GM18951 (cell line): Measurements from ENCODE around the gene CD44.
"Not testable (repeated sequence)": the region's sequence is repeated elsewhere in the genome, so short reads cannot be mapped to it uniquely, and the experiment has no call there.

ENCODE experiments used
- POLR2A ChIP-seq: IDR thresholded peaks from 4 replicates; pipeline ENCODE4 v1.6.1; 2011; ENCODE audit warnings: mild to moderate bottlenecking; ENCODE audit not compliant: insufficient read length, insufficient read depth; ENCODE audit errors: extremely low read depth
- in situ Hi-C: fragments of 300-500 bp; cut with MboI; formaldehyde crosslinking; loops from one replicate; pipeline ENCODE4 v1.12.0; 2022; ENCODE audit warnings: low sequenced_read_pairs, mixed read lengths, inconsistent platforms; ENCODE audit not compliant: unreplicated experiment

Gene CD44

DNA sequence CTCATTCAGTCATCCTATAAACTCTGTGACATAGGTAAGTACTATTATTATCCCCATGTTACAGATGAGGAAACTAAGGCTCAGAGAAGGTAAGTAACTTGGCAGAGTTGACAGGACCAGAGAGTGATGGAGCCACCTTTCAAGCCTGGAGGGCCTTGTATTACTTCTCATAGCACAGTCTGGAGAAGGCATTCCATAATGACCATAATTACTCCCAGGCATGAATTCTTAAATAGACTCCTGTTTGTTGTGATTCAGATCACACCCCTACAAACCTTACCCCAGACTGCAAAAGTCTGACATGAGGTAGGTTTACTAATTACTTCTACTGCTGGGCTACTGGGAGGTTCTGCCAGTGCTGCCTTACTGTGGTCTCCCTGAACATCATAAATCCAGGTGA, 77.0 kb downstream of the CD44 start:
- in situ Hi-C loops: no loop called here

DNA sequence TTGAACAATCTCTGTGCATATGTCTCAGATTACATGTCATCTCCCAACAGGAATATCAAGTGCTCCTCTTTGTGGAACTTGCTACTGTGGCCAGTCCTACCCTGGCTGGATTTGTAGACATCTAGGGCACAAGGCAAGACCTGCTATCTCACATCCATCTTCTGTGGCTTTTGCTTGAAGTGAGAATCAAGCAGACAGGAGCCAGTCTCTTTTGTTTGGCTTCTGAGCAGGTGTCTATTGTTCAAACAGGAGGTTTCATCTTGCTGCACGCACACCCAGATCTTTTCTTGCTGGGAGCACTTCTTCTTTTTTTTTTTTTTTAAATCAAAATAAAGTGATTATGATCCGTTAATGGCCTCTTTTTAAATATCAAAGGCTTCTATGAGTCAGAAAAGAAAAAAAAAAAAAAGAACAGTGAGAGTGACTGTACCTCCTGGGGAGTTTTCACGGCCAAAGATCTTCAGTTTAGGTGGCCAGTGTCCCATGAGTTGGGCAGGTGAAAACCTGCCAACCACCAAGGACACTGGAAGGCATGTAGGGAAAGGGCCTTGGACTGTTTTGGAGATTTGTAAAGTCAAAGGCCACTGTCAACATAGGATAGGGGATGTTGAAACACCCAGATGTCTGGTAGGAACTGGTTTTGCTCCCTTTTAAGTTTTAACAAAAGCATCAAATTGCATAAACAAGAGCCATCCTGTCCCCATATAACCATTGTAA, 78.1 kb downstream of the CD44 start:
- in situ Hi-C loops: no loop called here
- TF ChIP-seq POLR2A: no peak

More for the DNA sequence above, 77.0 kb downstream of the CD44 start:
- TF ChIP-seq POLR2A: no peak

DNA sequence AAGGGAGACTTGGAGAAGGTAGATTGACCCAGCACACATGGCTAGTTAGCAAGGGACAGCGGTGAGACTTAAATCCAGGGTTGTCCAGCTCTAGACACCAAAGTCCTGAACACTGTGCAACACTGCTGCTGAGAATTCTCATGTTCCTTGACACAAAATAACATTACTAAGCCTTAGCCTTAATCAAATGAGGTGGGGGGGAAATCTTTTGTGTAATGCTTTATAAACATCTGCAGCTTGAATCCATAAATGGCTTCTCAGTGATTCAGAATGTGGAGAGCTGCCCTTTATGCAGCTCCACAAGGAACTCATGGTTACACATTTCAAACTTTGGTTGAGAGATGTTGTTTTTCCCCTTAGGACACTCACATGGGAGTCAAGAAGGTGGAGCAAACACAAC, 80.0 kb downstream of the CD44 start:
- in situ Hi-C loops: no loop called here
- no peak for TF ChIP-seq POLR2A

DNA sequence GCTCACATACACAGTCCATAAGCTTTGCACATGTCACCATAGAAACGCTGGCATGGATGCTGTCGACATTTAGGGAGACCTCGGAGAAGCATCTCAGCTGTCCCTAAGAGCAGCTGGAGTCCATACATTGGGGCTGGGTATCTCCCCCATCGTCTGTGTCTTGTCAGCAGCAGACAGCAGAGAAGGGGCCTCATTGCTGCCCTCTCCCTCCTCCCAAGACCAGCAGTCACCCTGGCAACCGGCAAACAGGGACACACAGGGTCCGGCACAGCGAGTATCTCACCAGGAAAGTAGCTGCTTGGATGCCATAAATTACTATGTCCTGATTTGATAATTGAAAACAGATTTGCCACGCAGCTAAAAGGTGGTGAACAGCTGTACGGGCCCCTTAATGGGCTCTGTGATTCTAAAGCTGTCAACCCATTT, 84.4 kb downstream of the CD44 start:
- TF ChIP-seq POLR2A: no peak
- in situ Hi-C loops: no loop called here

DNA sequence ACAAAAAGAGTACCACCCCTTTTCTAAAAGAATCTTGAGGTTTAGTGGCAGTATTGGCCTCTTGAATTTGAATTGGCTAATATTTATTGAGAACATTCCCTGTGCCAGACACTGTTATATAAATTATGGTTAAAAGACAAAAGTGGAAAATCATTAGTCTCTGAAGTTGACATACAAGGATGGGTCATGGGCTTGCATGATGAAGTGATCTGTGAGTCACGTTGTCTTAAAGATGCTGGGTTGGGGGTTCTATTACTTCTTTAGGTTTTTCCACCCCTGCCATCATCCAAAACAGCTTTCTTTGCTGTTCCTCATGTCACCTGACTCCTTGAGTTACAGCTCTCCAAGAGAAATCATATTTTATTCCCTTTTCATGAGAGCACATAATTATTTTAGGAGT, 85.0 kb downstream of the CD44 start:
- no peak for TF ChIP-seq POLR2A
- in situ Hi-C loops: no loop called here

DNA sequence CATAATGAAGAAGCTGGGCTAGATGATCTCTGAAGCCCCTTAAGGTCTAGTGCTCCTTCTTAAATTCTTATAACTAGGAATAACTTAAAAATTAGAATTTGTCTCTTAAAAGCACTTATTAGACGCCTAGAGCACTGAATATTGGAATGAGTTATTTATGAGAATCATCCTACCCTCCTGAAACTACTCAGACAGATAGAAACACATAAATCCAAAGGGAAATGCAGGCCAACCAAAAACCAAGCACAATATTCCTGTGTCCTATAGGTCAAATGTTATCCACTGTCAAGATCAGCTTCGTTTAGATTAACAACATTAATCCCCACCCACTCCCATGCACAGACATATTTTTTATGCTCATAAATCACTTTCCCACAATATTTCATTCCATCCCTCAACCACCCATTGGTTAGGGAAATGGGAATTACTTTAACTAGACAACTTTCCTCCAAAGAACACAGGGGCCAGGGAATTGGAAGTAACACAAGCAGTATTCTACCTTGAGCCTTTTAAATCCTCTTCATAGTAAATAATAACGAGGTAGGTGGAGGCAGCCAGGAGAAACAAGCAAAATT, 87.1 kb downstream of the CD44 start:
- in situ Hi-C loops: no loop called here
- TF ChIP-seq POLR2A: no peak

DNA sequence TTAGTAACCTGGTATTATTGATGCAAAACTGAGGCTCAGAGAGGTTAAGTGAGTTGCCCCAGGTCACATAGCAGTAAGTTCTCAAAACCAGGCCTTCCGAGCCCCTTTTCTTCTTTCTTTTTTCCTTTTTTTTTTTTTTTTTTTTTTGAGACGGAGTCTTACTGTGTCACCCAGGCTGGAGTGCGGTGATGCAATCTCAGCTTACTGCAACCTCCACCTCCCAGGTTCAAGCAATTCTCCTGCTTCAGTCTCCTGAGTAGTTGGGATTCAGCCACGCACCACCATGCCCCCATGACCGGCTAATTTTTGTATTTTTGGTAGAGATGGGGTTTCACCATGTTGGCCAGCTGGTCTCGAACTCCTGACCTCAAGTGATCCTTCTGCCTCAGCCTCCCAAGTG, 87.8 kb downstream of the CD44 start:
- in situ Hi-C loops: not testable (repeated sequence)

DNA sequence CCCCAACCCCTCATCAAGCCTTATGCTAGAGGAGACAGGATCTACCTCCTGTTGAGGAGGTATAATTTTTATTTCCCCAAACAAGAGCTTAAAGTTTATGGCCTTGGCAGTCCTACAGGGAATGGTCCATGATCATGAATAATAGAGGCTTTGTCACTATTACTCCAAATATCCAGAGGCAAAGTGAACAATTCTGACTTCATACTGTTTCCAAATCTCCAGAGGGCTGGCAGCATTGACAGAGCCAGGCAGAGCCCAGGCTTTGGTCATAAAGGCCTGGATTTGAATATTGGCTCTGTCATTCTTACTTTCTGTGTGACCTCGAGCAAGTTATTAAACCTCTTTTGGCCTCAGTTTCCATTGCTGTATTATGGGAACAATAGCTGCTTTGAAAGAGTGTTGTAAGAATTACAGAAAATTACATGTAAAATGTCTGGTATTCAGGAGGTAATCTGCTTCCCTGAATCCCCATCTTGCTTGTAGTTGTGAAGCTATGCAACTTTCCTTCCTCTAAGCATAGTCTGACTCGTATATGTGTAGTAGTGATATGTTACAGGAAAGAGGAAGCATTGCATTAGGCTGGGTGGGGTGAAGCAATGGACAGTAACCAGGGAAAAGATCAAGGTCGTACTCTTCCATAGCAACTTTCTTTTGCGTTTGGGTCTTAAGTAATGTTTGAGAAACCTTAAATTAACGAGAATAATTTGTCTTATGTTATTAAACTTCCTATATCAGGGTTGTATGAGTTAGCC, 88.8 kb downstream of the CD44 start:
- no peak for TF ChIP-seq POLR2A
- in situ Hi-C loops: no loop called here

DNA sequence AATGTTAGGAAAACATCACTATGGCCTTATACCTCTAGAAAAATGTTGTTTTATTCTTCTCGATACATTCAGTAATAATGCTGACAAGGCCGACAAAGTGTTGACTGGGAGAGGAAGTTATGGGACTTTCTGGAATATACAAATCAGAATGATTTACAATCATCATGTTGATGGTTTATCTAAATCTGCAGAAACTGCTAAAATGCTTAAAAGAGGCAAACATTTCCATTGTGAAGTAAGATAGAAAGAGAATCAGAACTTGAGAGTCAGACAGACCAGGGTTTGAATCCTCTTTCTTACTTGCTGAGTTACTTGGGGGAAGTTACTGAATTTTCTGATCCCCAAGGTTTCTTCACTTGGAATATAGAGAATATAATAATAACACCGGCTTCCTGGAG, 89.4 kb downstream of the CD44 start:
- in situ Hi-C loops: no loop called here

DNA sequence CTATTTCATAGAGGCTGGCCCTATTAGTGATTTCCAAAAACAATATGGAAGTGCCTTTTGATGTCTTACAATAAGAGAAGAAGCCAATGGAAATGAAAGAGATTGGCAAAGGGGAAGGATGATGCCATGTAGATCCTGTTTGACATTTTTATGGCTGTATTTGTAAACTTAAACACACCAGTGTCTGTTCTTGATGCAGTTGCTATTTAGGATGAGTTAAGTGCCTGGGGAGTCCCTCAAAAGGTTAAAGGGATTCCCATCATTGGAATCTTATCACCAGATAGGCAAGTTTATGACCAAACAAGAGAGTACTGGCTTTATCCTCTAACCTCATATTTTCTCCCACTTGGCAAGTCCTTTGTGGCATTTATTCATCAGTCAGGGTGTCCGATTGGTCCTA, 91.4 kb downstream of the CD44 start:
- in situ Hi-C loops: loop anchor here (10.0 kb wide), 1 partner anchor 236 kb away; no protein-coding TSS in a partner anchor
- TF ChIP-seq POLR2A: no peak

More for the DNA sequence above, 89.4 kb downstream of the CD44 start:
- no peak for TF ChIP-seq POLR2A

DNA sequence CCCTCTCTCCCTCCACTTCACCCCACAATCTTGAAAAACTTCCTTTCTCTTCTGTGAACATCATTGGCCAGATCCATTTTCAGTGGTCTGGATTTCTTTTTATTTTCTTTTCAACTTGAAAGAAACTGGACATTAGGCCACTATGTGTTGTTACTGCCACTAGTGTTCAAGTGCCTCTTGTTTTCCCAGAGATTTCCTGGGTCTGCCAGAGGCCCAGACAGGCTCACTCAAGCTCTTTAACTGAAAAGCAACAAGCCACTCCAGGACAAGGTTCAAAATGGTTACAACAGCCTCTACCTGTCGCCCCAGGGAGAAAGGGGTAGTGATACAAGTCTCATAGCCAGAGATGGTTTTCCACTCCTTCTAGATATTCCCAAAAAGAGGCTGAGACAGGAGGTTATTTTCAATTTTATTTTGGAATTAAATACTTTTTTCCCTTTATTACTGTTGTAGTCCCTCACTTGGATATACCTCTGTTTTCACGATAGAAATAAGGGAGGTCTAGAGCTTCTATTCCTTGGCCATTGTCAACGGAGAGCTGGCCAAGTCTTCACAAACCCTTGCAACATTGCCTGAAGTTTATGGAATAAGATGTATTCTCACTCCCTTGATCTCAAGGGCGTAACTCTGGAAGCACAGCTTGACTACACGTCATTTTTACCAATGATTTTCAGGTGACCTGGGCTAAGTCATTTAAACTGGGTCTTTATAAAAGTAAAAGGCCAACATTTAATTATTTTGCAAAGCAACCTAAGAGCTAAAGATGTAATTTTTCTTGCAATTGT, 92.3 kb downstream of the CD44 start:
- in situ Hi-C loops: loop anchor here (10.0 kb wide), 1 partner anchor 236 kb away; no protein-coding TSS in a partner anchor
- TF ChIP-seq POLR2A: no peak

DNA sequence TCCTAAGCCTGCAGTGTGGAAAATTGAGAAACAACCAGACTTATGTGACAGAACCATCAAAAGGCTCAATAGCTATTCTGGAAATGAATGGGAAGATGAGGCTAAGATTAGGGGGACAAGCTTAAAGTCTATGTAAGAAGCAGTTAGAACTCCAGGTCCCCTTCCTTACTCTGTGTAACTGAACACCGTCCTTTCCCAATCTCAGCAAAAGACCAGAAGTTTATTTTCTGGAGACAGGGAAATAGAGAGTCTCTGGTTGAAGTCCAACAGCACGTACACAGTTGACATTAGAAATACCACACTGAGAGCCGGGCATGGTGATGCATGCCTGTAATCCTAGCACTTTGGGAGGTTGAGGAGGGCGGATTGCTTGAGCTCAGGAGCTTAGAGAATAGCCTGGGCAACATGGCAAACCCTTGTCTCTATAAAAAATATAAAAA, 93.9 kb downstream of the CD44 start:
- TF ChIP-seq POLR2A: no peak
- in situ Hi-C loops: loop anchor here (10.0 kb wide), 1 partner anchor 238 kb away; no protein-coding TSS in a partner anchor

DNA sequence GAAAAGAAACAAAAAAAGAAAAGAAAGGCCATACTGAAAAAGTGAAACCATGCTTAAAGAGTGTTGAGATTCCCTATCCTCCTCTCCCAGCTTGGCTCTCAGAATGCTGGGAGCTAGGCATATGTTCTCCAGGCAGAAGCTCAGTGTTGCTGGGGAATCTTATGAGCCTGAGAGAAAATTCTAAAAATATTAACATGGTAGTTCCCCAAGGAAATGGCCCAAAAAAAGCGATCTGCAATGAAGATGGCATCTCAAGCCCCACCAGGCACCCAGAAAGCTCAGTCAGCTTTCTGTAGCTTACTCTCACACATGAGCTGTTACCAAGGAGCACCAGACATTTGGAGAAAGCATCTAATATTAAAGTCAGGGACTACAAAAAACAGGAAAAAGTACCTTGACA, 94.5 kb downstream of the CD44 start:
- no peak for TF ChIP-seq POLR2A
- in situ Hi-C loops: loop anchor here (10.0 kb wide), 1 partner anchor 239 kb away; no protein-coding TSS in a partner anchor

DNA sequence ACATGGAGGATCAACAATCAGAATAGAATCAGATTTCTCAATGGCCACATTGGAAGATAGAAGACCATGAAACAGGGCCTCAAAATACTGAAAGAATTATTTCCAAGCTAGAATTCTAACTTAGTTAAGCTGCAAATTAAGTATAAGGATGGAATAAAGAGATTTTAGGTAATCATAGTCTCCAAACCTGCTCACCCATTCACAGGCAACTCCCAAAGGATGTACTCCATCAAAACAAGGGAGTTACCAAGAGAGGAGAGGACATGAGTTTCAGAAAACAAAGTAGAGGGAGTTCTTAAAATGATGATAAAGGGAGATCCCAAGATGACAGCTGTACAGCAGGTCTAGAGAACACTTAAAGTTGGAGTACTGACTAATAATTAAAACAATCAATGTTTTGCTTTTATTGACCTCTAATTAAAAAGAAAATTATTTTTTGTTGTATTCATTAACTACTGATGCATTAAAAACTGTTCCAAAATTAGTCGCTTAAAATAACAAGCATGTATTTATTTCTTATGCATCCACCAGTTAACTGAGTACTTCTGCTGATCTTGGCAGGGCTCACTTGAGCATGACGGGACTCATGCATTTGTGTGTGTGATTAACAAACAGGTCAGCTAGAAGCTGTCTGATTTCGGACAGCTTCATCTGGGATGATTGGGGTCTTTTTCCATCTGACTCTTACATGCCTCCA, 95.6 kb downstream of the CD44 start:
- in situ Hi-C loops: loop anchor here (10.0 kb wide), 1 partner anchor 240 kb away; no protein-coding TSS in a partner anchor
- TF ChIP-seq POLR2A: no peak
